Measurements from ENCODE around the gene IGFLR1.

The IGFLR1 gene

GRCh38 chr19:35751839-35752745 lies 9.8 kb upstream of the IGFLR1 start:
- no peak for ATAC-seq
- TF ChIP-seq TOX (CRISPR knock-in tag; IDR thresholded peaks at IDR 0.05; ENCODE audit: borderline replicate concordance) (no peak), ARNTL (CRISPR knock-in tag; IDR thresholded peaks at IDR 0.05; ENCODE audit: borderline replicate concordance, low read depth) (no peak), ZFP3 (CRISPR knock-in tag; IDR thresholded peaks at IDR 0.05) (no peak), ZC3H10 (CRISPR knock-in tag; IDR thresholded peaks at IDR 0.05) (no peak), PATZ1 (CRISPR knock-in tag; IDR thresholded peaks at IDR 0.05; ENCODE audit: borderline replicate concordance) (no peak), ZFP30 (CRISPR knock-in tag; IDR thresholded peaks at IDR 0.05) (no peak), CSRNP3 (CRISPR knock-in tag; IDR thresholded peaks at IDR 0.05) (no peak), SNAI2 (CRISPR knock-in tag; IDR thresholded peaks at IDR 0.05) (no peak), CREB5 (CRISPR knock-in tag; IDR thresholded peaks at IDR 0.05; ENCODE audit: low read depth) (no peak), GLIS3 (CRISPR knock-in tag; IDR thresholded peaks at IDR 0.05) (no peak), ISL1 (CRISPR knock-in tag; IDR thresholded peaks at IDR 0.05) (no peak), ESRRG (CRISPR knock-in tag; IDR thresholded peaks at IDR 0.05) (no peak), PPARA (CRISPR knock-in tag; IDR thresholded peaks at IDR 0.05; ENCODE audit: borderline replicate concordance) (no peak), TCF4 (CRISPR knock-in tag; IDR thresholded peaks at IDR 0.05; ENCODE audit: borderline replicate concordance) (no peak)
- TF ChIP-seq, protein P1, sequence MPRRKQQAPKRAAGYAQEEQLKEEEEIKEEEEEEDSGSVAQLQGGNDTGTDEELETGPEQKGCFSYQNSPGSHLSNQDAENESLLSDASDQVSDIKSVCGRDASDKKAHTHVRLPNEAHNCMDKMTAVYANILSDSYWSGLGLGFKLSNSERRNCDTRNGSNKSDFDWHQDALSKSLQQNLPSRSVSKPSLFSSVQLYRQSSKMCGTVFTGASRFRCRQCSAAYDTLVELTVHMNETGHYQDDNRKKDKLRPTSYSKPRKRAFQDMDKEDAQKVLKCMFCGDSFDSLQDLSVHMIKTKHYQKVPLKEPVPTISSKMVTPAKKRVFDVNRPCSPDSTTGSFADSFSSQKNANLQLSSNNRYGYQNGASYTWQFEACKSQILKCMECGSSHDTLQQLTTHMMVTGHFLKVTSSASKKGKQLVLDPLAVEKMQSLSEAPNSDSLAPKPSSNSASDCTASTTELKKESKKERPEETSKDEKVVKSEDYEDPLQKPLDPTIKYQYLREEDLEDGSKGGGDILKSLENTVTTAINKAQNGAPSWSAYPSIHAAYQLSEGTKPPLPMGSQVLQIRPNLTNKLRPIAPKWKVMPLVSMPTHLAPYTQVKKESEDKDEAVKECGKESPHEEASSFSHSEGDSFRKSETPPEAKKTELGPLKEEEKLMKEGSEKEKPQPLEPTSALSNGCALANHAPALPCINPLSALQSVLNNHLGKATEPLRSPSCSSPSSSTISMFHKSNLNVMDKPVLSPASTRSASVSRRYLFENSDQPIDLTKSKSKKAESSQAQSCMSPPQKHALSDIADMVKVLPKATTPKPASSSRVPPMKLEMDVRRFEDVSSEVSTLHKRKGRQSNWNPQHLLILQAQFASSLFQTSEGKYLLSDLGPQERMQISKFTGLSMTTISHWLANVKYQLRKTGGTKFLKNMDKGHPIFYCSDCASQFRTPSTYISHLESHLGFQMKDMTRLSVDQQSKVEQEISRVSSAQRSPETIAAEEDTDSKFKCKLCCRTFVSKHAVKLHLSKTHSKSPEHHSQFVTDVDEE (CRISPR knock-in tag; IDR thresholded peaks at IDR 0.05): no peak

- ATAC-seq: no peak
- TF ChIP-seq ZFP3 (CRISPR knock-in tag; IDR thresholded peaks at IDR 0.05) (no peak), CSRNP3 (CRISPR knock-in tag; IDR thresholded peaks at IDR 0.05) (no peak), PATZ1 (CRISPR knock-in tag; IDR thresholded peaks at IDR 0.05; ENCODE audit: borderline replicate concordance) (no peak), CSDC2 (CRISPR knock-in tag; IDR thresholded peaks at IDR 0.05) (no peak), ARNTL (CRISPR knock-in tag; IDR thresholded peaks at IDR 0.05; ENCODE audit: borderline replicate concordance, low read depth) (no peak), TOX (CRISPR knock-in tag; IDR thresholded peaks at IDR 0.05; ENCODE audit: borderline replicate concordance) (no peak), ZNF70 (CRISPR knock-in tag; IDR thresholded peaks at IDR 0.05) (no peak), ZFP30 (CRISPR knock-in tag; IDR thresholded peaks at IDR 0.05) (no peak), ISL1 (CRISPR knock-in tag; IDR thresholded peaks at IDR 0.05) (no peak), ZNF565 (CRISPR knock-in tag; conservative IDR thresholded peaks at IDR 0.05; ENCODE audit: low read depth) (no peak), TCF4 (CRISPR knock-in tag; IDR thresholded peaks at IDR 0.05; ENCODE audit: borderline replicate concordance) (no peak), OSR1 (CRISPR knock-in tag; IDR thresholded peaks at IDR 0.05) (no peak), GLIS3 (CRISPR knock-in tag; IDR thresholded peaks at IDR 0.05) (no peak)
- TF ChIP-seq, protein P2, sequence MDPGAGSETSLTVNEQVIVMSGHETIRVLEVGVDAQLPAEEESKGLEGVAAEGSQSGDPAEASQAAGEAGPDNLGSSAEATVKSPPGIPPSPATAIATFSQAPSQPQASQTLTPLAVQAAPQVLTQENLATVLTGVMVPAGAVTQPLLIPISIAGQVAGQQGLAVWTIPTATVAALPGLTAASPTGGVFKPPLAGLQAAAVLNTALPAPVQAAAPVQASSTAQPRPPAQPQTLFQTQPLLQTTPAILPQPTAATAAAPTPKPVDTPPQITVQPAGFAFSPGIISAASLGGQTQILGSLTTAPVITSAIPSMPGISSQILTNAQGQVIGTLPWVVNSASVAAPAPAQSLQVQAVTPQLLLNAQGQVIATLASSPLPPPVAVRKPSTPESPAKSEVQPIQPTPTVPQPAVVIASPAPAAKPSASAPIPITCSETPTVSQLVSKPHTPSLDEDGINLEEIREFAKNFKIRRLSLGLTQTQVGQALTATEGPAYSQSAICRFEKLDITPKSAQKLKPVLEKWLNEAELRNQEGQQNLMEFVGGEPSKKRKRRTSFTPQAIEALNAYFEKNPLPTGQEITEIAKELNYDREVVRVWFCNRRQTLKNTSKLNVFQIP (CRISPR knock-in tag; IDR thresholded peaks at IDR 0.05; ENCODE audit: borderline replicate concordance, low read depth): no peak
- TF ChIP-seq, protein P1 (CRISPR knock-in tag; IDR thresholded peaks at IDR 0.05): no peak
Observed at GRCh38 chr19:35750167-35750566, 7.9 kb upstream of the IGFLR1 start.

All from SK-N-SH treated with all-trans-retinoic acid at 6 μM for 48 hours (cell line).